Right cardiac atrium (tissue), 5 donors: ENCODE data around the gene TFAP2A. TPM values are rescaled to one million over a fixed set of nuclear protein-coding genes. Genes with fewer than 3 reads are reported as not detected.

Experiments
- ATAC-seq, 2 donors: fragments of 200-7000 bp; cut with Tn5 transposase; one replicate each; pipeline versions ENCODE4 v1.8.0 to v1.9.1; 2020; ENCODE audit warnings: moderate library complexity in 2 of 2, mild to moderate bottlenecking in 1 of 2
- DNase-seq, 3 donors: peaks; one replicate each; pipeline ENCODE4 v3.0.0-alpha.2; 2020
- H3K27ac ChIP-seq: one replicate; pipeline ENCODE4 v1.5.1; 2013; ENCODE audit warnings: mild to moderate bottlenecking, low read length, control low read depth, moderate library complexity
- H3K27me3 ChIP-seq: one replicate; pipeline ENCODE4 v1.6.1; 2013; ENCODE audit not compliant: control insufficient read depth, insufficient read depth
- H3K4me1 ChIP-seq: one replicate; pipeline ENCODE4 v1.6.1; 2013; ENCODE audit warnings: low read length; ENCODE audit not compliant: control insufficient read depth, insufficient read depth
- H3K4me3 ChIP-seq: one replicate; pipeline ENCODE4 v1.5.1; 2013; ENCODE audit warnings: low read length, control low read depth
- H3K9me3 ChIP-seq: one replicate; pipeline ENCODE4 v1.6.1; 2013; ENCODE audit warnings: low read length; ENCODE audit not compliant: control insufficient read depth
- WGBS: extraction: QIAGEN DNeasy Blood & Tissue Kit; methylation state at CpG from one replicate; pipeline ENCODE4 v1.1.7; 2013; 5-methylcytosine and 5-hydroxymethylcytosine counted together
- intact Hi-C, 4 donors: fragments of 100-400 bp; cut with DNase I; formaldehyde crosslinking; loops; one replicate each; pipeline versions ENCODE4 v1.11.0 to v1.14.0; 2022 to 2023
- polyA plus RNA-seq: library from polyadenylated mRNA; stranded (reverse); fragments of 200-250 nt; gene quantifications from one replicate; pipeline ENCODE4 v1.2.3, GENCODE V29; 2013
- total RNA-seq, 4 donors: library from RNA; stranded (reverse); fragmentation: NEBNext Ultra II Directional; extraction: Animal tissue kit (Norgen Biotek cat#: 25700); gene quantifications; one replicate each; pipeline ENCODE4 v1.2.1, GENCODE V29; 2021
- donor health status: healthy with polysubstance abuse.
- donor health status: DM: no; HTN: yes; CAD: no.
- donor health status: DM: no; HTN: no; CAD: no.
- donor health status: DM: no; HTN: yes; CAD: no; lungs with severe emphysema.
- donor health status: DM: yes; HTN: yes; CAD: no.

The TFAP2A gene
- total and polyA plus RNA-seq, 5 donors, result 0.53 to 1.6 (median 0.71) TPM

DNA sequence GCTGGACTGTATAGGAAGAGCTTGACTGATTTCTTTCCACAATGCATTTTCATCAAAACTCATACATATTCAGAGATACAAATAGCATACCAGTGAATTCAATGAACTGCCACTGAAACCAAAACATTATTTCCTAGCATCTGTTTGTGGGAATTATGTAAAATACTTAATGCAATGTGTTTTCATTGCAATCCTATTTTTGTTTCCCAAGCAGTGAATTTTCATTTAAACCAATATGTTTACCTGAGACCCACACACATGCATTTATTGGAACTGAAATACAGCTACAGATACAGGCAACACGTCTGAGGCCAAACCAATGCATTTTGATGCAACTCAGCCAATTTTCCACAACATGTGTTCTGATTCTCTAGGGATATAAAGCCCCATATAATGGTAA, 33.2 kb upstream of the TFAP2A start:
- ATAC-seq, result no peak
- no peaks in the 10 kb centered on the region for H3K9me3 ChIP-seq
- H3K4me1 ChIP-seq, result no peaks in the 10 kb centered on the region
- no peak for DNase-seq
- no peak overlapping the region for H3K27ac ChIP-seq
- no peaks in the 10 kb centered on the region for H3K27me3 ChIP-seq
- intact Hi-C loops, result no loop called here
- no peak overlapping the region for H3K4me3 ChIP-seq
- whole genome bisulfite sequencing, result 29% methylated on average over 1 of the region's 1 CpG

DNA sequence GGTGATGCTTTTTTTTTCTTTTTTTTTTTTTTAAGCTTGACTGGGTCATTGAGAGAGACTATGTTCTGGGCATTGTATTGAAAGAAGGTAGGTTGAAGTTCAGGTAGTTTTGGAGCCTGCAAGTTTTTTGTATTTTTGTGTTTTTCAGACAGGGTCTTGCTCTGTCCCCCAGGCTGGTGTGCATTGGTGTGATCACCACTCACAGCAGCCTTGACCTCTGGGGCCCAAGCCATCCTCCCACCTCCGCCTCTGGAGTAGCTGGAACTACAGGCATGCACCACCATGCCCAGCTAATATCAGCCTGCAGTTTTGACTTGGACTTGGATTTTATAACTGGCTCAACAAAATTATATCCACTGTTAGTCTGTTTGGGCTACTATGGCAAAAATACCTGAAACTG, 31.7 kb upstream of the TFAP2A start:
- H3K4me1 ChIP-seq, result no peaks in the 10 kb centered on the region
- no peak overlapping the region for H3K27ac ChIP-seq
- H3K9me3 ChIP-seq, result peaks cover 2% of the 10 kb centered on the region
- DNase-seq, result no peak
- no peak overlapping the region for H3K4me3 ChIP-seq
- 79% methylated on average over 1 of the region's 1 CpG for WGBS
- intact Hi-C loops, result no loop called here
- ATAC-seq, result no peak
- H3K27me3 ChIP-seq, result no peaks in the 10 kb centered on the region

DNA sequence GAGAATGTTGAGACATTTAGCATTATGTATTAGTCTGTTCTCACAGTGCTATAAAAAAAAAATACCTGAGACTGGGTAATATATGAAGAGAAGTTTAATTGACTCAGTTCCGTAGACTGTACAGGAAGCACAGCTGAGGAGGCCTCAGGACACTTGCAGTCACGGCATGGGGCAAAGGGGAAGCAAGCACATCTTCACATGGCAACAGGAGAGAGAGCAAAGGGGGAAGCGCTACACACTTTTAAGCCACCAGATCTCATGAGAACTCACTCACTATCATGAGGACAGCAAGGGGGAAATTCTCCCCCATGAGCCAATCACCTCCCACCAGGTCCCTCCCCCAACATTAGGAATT, 26.8 kb upstream of the TFAP2A start:
- 77% methylated on average over 3 of the region's 3 CpGs for WGBS
- no peaks in the 10 kb centered on the region for H3K4me1 ChIP-seq
- intact Hi-C loops, result no loop called here
- ATAC-seq (no peak), DNase-seq (no peak)
- peaks cover 2% of the 10 kb centered on the region for H3K9me3 ChIP-seq
- H3K27me3 ChIP-seq, result no peaks in the 10 kb centered on the region
- no peak overlapping the region for H3K4me3 ChIP-seq
- no peak overlapping the region for H3K27ac ChIP-seq

DNA sequence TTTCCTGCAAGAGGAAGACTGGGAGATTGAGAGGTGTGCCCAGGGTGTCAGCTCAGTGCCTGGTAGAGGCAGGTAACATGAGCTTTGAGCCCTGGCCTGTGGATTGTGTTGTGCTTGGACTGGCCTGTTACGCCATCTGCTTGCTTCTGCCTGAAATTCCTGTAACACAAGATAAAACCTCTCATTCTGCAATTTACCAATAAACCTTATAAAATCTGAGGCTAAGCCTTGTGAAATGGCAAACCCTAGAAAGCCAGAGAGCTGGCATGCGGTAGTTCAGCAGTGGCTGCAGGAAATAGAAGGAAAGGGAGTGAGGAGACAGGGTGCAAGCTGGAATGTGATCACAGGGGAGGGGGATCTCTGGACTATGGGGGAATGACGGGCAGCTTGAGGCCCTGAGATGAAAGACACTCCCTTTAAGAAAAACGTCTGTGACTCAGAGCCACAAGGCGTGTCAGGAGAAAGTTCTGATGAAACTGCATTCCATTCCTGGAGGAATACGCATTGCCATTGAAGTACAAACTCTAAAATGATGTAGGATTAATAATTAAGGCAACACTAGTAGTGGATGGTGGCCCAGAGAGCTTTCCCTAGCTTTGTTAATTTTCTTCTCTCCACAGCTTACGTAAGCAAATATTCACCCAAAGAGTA, 26.3 kb upstream of the TFAP2A start:
- Histone ChIP-seq H3K9me3 (peaks cover 2% of the 10 kb centered on the region), H3K4me1 (no peaks in the 10 kb centered on the region), H3K27ac (no peak overlapping the region), H3K27me3 (no peaks in the 10 kb centered on the region), H3K4me3 (no peak overlapping the region)
- intact Hi-C loops, result no loop called here
- no peak for ATAC-seq
- no peak for DNase-seq
- 55% methylated on average over 7 of the region's 7 CpGs for WGBS

DNA sequence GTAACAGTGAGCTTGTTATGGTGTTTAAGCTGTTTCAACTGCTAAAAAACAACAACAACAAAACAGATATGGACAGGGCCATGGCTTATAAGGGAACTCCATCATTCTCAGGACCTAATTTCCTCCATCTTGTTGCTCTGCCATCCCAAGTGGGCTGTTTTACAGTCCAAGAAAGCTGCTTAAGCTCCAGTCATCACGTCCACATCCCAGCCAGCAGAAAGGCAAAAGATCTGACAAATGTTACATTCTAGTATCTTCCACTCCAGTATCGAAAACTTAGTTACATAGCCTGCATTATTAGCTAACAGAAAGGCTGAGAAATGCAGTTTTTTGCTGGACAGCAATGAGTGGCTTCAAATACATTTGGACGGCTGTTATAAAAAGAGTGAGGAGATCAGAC, 23.0 kb upstream of the TFAP2A start:
- Histone ChIP-seq H3K27ac (no peak overlapping the region), H3K4me1 (no peaks in the 10 kb centered on the region), H3K27me3 (no peaks in the 10 kb centered on the region), H3K9me3 (peaks cover 2% of the 10 kb centered on the region), H3K4me3 (no peak overlapping the region)
- no peak for ATAC-seq
- intact Hi-C loops, result loop anchor here in 2 of 4 donors (10.0 kb wide), 1 partner anchor 1453 kb away; no protein-coding TSS in a partner anchor
- DNase-seq, result no peak
- whole genome bisulfite sequencing, result 75% methylated on average over 3 of the region's 3 CpGs

DNA sequence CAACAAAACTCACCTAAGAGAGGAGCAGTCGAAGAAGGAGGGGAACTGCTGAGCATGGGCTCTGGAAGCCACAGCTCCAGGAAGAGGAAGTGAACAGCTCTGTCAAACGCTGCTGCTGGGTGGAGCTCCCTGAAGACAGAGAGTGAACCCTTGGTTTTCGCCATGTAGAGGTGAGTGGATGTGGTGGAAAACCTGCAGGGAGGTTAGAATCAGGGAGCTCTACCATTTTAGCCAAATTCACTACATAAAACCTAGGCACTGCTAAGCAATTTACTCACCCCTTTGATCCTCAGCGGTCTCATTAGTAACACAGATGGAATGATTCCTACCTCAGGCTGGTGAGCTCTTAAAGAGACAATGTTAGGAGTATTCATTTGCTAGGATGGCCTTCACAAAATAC, 19.4 kb upstream of the TFAP2A start:
- ATAC-seq, result no peak
- H3K9me3 ChIP-seq, result no peaks in the 10 kb centered on the region
- no peak for DNase-seq
- intact Hi-C loops, result loop anchor here in 3 of 4 donors (5.0 to 10.0 kb wide), 2 partner anchors 1447 to 1449 kb away; no protein-coding TSS in a partner anchor
- no peaks in the 10 kb centered on the region for H3K4me1 ChIP-seq
- 51% methylated on average over 4 of the region's 4 CpGs for WGBS
- no peak overlapping the region for H3K4me3 ChIP-seq
- no peak overlapping the region for H3K27ac ChIP-seq
- H3K27me3 ChIP-seq, result no peaks in the 10 kb centered on the region

DNA sequence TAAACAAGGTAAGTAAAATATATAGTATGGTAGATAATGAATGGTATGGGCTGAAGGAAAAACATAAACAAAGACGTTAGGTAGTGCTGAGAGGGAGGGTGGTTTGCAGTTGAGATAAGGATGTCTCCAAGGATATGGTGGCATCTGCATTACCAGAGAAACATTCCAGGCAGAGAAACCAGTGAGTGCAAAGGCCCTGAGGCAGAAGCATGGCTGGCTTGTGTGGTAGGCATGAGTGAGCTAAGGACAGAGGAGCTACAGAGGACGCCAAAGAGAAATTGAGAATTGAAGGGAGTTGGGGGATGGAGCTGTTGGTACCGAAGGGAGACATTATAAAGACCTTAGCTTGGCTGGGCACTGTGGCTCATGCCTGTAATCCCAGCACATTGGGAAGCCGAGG, 18.4 kb upstream of the TFAP2A start:
- ATAC-seq, result no peak
- Histone ChIP-seq H3K4me1 (no peaks in the 10 kb centered on the region), H3K9me3 (no peaks in the 10 kb centered on the region), H3K4me3 (no peak overlapping the region), H3K27ac (no peak overlapping the region), H3K27me3 (no peaks in the 10 kb centered on the region)
- DNase-seq, result no peak
- WGBS, result 73% methylated on average over 4 of the region's 4 CpGs
- intact Hi-C loops, result loop anchor here in 3 of 4 donors (5.0 to 10.0 kb wide), 2 partner anchors 1446 to 1449 kb away; no protein-coding TSS in a partner anchor

DNA sequence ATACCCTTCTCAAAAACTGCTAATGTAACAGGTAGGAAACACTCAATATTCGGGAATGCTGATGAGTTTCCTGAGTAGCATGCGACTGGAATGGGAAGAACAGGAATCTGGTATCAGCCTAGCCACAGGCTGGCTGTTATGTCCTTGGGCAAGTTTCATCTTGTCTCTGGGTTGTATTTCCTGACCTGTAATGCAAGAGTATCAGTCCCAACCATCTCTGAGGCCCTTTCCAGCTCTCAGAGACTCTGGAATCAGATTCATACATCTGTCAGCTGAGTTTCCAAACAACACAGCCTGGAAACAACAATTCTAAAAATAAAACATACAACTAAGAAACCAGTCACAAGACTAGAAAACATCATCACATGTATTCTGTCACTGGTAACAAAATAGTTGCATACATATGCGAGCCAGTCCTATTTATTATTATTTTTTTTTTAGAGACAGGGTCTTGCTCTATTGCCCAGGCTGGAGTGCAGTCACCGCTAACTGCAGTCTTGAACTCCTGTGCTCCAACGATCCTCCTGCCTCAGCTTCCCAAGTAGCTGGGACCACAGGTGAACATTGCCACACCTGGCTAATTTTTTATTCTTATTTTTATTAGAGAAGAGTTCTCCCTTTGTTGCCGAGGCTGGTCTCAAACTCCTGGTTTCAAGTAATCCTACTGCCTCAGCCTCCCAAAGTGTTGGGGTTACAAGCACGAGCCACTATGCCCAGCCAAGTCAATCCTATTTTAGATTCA, 16.7 kb upstream of the TFAP2A start:
- Histone ChIP-seq H3K4me1 (no peaks in the 10 kb centered on the region), H3K4me3 (no peak overlapping the region), H3K27ac (no peak overlapping the region), H3K9me3 (no peaks in the 10 kb centered on the region), H3K27me3 (no peaks in the 10 kb centered on the region)
- ATAC-seq, result no peak
- no peak for DNase-seq
- WGBS, result 75% methylated on average over 7 of the region's 7 CpGs
- intact Hi-C loops, result loop anchor here in 3 of 4 donors (5.0 to 10.0 kb wide), 2 partner anchors 1444 to 1447 kb away; no protein-coding TSS in a partner anchor

DNA sequence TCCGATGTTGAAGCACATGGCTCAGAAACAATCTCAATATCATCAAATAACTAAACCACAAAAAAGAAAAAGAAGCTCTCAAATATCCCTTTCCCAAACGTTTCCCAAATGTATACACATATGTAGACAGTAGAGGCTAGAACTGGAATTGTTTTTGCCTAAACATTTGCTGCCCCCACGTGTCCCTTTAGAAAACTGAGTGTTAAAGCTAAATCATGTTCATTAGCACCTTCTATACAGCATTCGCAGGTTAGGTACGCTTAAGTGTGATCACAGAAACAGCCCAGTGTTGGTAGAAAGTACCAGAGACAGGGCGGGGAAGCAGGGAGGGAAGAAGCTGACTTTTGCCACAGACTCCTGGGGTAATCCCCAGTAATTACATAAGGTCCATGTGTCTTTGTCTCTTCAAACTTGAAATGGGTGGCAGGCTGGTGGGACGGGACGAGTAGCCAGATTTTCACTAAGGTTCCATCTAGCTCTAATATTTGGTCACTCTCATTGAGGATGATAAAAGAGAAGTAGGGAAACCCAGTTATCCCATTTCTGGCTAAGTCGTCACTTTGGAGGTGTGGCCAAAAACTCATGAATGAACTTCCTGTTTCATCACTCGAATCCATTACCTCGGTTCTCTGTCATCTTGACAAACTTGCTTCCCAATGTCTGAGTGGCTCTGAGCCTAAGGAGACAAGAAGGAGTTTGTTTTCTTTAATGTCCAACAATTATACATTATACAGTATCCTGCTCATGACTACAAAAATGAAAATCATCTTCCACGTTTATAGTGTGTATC, 15.0 kb upstream of the TFAP2A start:
- H3K27ac ChIP-seq, result no peak overlapping the region
- DNase-seq (no peak), ATAC-seq (peak; percentile 31 to 60)
- H3K4me3 ChIP-seq, result no peak overlapping the region
- 24% methylated on average over 12 of the region's 12 CpGs for WGBS
- no peaks in the 10 kb centered on the region for H3K9me3 ChIP-seq
- no peaks in the 10 kb centered on the region for H3K27me3 ChIP-seq
- intact Hi-C loops, result loop anchor here in 3 of 4 donors (5.0 to 10.0 kb wide), 3 partner anchors 885 to 1445 kb away; no protein-coding TSS in a partner anchor
- peaks cover 7% of the 10 kb centered on the region for H3K4me1 ChIP-seq

DNA sequence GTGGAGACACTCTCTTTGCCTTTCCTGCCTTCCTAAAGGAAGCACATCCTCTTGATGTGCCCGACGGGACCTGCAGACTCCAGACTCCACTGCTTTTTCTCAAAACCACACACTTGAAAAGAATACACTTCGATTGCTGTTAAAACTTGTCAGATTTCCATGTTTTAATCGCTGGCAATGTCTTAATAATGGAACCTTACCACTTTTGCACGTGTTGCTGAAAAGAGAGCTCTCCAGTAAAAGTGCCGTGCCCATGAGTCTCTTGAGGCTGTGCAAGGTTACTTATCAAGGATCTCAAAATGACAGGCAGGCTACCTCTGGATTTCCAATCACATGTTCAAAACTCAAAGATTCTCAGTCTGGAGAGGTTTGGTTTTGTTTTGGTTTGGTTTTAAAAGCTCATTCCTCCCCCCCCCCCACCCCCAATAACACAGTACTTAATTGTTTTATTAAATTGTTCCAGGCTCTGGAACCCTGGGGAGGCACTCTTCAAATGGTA, 12.0 kb upstream of the TFAP2A start:
- intact Hi-C loops, result loop anchor here in 1 of 4 donors (10.0 kb wide), 1 partner anchor 882 kb away; no protein-coding TSS in a partner anchor

More for the DNA sequence above, 12.0 kb upstream of the TFAP2A start:
- no peak overlapping the region for H3K27ac ChIP-seq
- ATAC-seq, result no peak
- no peak for DNase-seq
- peaks cover 7% of the 10 kb centered on the region for H3K4me1 ChIP-seq
- H3K27me3 ChIP-seq, result peaks cover 4% of the 10 kb centered on the region
- peak overlapping the region; percentile 45 for H3K4me3 ChIP-seq
- WGBS, result 22% methylated on average over 6 of the region's 6 CpGs
- no peaks in the 10 kb centered on the region for H3K9me3 ChIP-seq
